ENCODE data around the gene SEZ6. TPM values are rescaled to one million over a fixed set of nuclear protein-coding genes. Genes with fewer than 3 reads are reported as not detected.

The SEZ6 gene
- total RNA-seq, 4 donors from 2014 or later = not detected

DNA sequence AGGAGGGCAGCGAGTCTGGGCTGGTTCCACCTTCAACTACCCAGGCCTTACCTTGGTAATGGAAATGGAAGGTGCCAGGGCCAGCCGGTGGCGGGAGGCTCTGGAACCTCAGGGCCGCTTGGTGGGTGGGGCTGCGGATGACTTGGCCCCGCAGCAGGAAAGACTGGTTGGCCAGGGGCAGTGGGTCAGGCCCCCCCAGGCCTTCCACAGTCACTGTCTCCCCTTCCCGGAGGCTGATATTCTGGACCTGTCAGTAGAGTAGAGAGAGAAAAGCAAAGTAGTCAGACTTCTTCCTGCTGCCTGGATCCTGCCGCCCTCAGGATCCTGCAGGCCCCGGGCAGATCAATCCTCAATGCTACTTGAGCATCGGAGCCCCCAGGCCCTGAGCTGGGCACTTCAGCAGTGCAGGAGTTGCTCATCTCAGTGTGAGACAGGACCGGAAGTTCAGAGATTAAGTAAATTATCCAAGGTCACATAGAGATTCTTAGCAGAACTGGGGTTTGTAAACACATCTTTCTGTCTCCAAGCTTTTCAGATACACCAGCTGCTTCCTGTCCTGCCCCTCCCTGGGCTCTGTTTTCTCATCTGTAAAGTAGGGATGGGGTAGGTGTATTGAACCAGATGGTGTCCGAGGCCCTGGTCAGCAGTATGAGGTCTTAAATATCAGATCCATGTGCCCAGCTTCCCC lies 36.0 kb downstream of the SEZ6 start:
- in situ Hi-C loops (cut with MboI; ENCODE audit: low sequenced_read_pairs in 4 of 4) = loop anchor here (5.0 to 25.0 kb wide), 6 partner anchors 135 to 633 kb away; partner anchors contain the start of genes IFT20 (in 2 of the 4), TNFAIP1 (in 2 of the 4), POLDIP2 (in 1 of the 4) and SARM1 (in 1 of the 4)
- H3K4me3 ChIP-seq = no peak overlapping the region
- H3K9me3 ChIP-seq = no peaks in the 10 kb centered on the region
- no peaks in the 10 kb centered on the region for H3K36me3 ChIP-seq
- ATAC-seq (no peak), DNase-seq (no peak)
- no peaks in the 10 kb centered on the region for H3K27me3 ChIP-seq
- TF ChIP-seq POLR2A (IDR thresholded peaks at IDR 0.05) = no peak
- TF ChIP-seq, protein P1, sequence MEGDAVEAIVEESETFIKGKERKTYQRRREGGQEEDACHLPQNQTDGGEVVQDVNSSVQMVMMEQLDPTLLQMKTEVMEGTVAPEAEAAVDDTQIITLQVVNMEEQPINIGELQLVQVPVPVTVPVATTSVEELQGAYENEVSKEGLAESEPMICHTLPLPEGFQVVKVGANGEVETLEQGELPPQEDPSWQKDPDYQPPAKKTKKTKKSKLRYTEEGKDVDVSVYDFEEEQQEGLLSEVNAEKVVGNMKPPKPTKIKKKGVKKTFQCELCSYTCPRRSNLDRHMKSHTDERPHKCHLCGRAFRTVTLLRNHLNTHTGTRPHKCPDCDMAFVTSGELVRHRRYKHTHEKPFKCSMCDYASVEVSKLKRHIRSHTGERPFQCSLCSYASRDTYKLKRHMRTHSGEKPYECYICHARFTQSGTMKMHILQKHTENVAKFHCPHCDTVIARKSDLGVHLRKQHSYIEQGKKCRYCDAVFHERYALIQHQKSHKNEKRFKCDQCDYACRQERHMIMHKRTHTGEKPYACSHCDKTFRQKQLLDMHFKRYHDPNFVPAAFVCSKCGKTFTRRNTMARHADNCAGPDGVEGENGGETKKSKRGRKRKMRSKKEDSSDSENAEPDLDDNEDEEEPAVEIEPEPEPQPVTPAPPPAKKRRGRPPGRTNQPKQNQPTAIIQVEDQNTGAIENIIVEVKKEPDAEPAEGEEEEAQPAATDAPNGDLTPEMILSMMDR (IDR thresholded peaks at IDR 0.05 in 4 of 5, conservative IDR thresholded peaks at IDR 0.05 in 1 of 5) = no peak
- H3K4me1 ChIP-seq = peaks cover 0 to 1% of the 10 kb centered on the region in 2 donors
- intact Hi-C loops (cut with DNase I; ENCODE audit: low total_unique reads) = no loop called here
- H3K27ac ChIP-seq = no peak overlapping the region

DNA sequence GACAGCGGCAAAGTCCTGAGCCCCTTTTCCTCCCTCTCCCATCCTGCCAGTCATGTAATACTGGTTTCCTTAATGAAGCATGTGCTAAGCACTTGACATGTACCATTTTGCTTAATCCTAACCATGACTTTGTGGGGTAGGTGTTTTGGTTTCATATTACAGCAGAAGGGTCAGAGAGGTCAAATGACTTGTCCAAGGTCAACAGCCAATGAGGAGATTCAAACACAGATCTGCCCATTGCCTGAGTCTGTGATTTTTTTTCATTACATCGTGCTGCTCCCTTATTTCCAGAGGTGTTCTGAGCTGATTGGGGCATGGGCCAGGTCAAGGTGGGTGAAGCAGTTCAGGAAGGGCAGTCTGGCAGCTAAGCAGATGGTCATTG lies 36.9 kb downstream of the SEZ6 start:
- ATAC-seq (no peak), DNase-seq (no peak)
- H3K4me3 ChIP-seq = no peak overlapping the region
- TF ChIP-seq, protein P1 (IDR thresholded peaks at IDR 0.05 in 4 of 5, conservative IDR thresholded peaks at IDR 0.05 in 1 of 5) = no peak
- no peak for TF ChIP-seq POLR2A (IDR thresholded peaks at IDR 0.05)
- no peaks in the 10 kb centered on the region for H3K36me3 ChIP-seq
- no peak overlapping the region for H3K27ac ChIP-seq
- intact Hi-C loops (cut with DNase I; ENCODE audit: low total_unique reads) (no loop called here), in situ Hi-C loops (cut with MboI; ENCODE audit: low sequenced_read_pairs in 4 of 4) (loop anchor here (5.0 to 25.0 kb wide), 6 partner anchors 136 to 632 kb away; partner anchors contain the start of genes IFT20 (in 2 of the 4), TNFAIP1 (in 2 of the 4), POLDIP2 (in 1 of the 4) and SARM1 (in 1 of the 4))
- no peaks in the 10 kb centered on the region for H3K4me1 ChIP-seq
- peaks cover 0 to 3% (median 0%) of the 10 kb centered on the region in 3 donors for H3K27me3 ChIP-seq
- no peaks in the 10 kb centered on the region for H3K9me3 ChIP-seq

DNA sequence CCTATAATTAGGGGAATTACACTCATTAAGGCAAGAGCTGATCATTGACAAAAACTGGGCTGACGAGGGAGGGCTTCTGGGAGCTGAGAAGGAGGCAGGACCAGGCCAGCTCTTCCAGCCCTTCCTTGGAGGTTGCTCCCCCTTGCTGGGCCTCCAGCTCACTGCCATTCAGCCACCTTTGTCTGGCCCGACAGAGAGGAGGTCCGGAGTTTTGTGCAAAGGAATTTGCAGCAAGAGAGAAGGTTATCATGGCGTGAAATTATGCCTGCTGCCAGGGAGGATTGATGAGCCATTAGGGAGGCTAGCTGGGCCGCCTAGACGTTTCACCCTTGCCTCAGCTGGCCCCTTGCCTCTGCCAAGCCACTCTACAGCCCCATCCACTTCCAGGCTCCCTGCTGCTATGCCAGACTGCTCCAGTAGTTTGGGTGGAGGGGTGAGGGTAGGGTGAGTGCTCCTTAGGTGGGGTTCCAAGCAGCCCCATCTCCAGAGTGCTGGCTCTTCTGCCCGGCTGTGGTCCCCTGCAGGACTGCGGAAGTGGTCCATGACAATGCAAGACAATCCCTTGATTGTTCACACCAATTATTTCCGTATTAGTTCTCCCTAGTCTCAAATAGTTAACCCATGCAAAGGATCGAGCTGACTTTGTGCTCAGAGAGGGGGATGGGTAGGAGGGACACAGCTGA lies 37.5 kb downstream of the SEZ6 start:
- no peaks in the 10 kb centered on the region for H3K36me3 ChIP-seq
- no peaks in the 10 kb centered on the region for H3K9me3 ChIP-seq
- DNase-seq (no peak), ATAC-seq (no peak)
- peaks cover 0 to 9% (median 0%) of the 10 kb centered on the region in 3 donors for H3K27me3 ChIP-seq
- intact Hi-C loops (cut with DNase I; ENCODE audit: low total_unique reads) = no loop called here
- TF ChIP-seq, protein P1 (IDR thresholded peaks at IDR 0.05 in 4 of 5, conservative IDR thresholded peaks at IDR 0.05 in 1 of 5) = no peak
- TF ChIP-seq POLR2A (IDR thresholded peaks at IDR 0.05) = no peak
- H3K4me1 ChIP-seq = no peaks in the 10 kb centered on the region
- in situ Hi-C loops (cut with MboI; ENCODE audit: low sequenced_read_pairs in 4 of 4) = loop anchor here (5.0 to 25.0 kb wide), 6 partner anchors 136 to 631 kb away; partner anchors contain the start of genes IFT20 (in 2 of the 4), TNFAIP1 (in 2 of the 4), POLDIP2 (in 1 of the 4) and SARM1 (in 1 of the 4)
- H3K4me3 ChIP-seq = no peak overlapping the region
- no peak overlapping the region for H3K27ac ChIP-seq

DNA sequence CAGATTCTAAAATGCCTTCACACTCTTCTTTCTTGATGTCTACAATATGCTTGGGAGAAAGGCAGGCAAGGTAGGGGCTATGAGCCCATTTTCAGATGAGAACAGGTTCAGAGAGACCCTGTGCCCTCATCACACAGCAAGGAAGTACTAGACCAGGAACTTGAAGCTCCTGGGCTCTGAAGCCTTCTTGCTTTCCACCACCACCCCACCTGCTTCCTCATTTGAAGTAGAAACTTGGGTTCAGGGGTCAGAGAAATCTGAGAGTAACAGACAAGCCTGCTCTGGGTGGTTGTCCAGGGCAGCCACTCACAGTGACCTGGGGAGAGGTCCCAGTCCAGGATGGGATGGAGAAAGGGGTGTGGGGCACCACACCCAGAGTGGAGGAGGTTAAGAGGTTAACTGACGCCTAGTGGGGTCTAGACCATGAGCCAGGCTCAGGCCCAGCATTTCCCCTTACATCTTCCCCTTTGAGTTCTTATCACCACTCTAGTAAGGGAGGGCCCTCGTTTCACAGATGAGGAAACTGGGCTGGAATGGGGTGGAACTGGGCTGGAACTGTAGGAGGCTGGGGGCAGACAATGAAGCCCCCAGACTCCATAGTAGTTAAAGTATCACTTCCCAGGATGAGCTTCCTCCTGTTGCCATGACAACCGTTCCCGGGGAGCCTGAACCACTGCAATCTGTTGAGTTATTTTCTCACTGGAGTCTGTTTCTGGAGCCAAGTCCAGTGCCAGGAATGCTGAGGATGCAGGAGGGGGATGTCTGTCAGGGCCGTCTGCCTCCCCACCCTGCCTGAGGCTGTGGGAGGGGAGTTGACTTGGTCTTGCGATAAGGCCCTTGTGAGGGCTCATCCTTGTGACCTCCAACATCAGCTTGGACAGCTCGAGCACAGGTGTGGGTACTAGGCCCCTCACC lies 38.4 kb downstream of the SEZ6 start:
- TF ChIP-seq POLR2A (IDR thresholded peaks at IDR 0.05) = no peak
- TF ChIP-seq, protein P1 (IDR thresholded peaks at IDR 0.05 in 4 of 5, conservative IDR thresholded peaks at IDR 0.05 in 1 of 5) = no peak
- Histone ChIP-seq H3K9me3 (no peaks in the 10 kb centered on the region), H3K4me1 (no peaks in the 10 kb centered on the region), H3K27ac (no peak overlapping the region), H3K27me3 (peaks cover 0 to 10% (median 0%) of the 10 kb centered on the region in 3 donors), H3K36me3 (no peaks in the 10 kb centered on the region), H3K4me3 (no peak overlapping the region)
- intact Hi-C loops (cut with DNase I; ENCODE audit: low total_unique reads) = no loop called here
- DNase-seq (no peak), ATAC-seq (no peak)
- in situ Hi-C loops (cut with MboI; ENCODE audit: low sequenced_read_pairs in 4 of 4) = loop anchor here (5.0 to 25.0 kb wide), 6 partner anchors 137 to 630 kb away; partner anchors contain the start of genes IFT20 (in 2 of the 4), TNFAIP1 (in 2 of the 4), POLDIP2 (in 1 of the 4) and SARM1 (in 1 of the 4)

Measured in gastrocnemius medialis (tissue), 4 donors.